Gastrocnemius medialis (tissue), 4 donors: ENCODE data around the gene SRPK2. TPM values are rescaled to one million over a fixed set of nuclear protein-coding genes. Genes with fewer than 3 reads are reported as not detected.

Source experiments
- ATAC-seq, 2 donors: fragments of 150-250 bp; one replicate each; pipeline ENCODE4 v1.9.1; 2016
- DNase-seq, 2 donors: peaks; one replicate each; pipeline ENCODE4 v3.0.0-alpha.2; 2019
- H3K27ac ChIP-seq, 4 donors: fragments of 200-600 bp; sonication (generic); 1 replicate in 1 of 4; 2 replicates in 3 of 4; pipeline ENCODE4 v1.5.1; 2016 to 2018; ENCODE audit warnings: mild to moderate bottlenecking in 2 of 4, moderate library complexity in 1 of 4
- H3K27me3 ChIP-seq, 3 donors: fragments of 200-600 bp; sonication (generic) in 2 of 3; 1 replicate in 1 of 3; 2 replicates in 2 of 3; pipeline versions ENCODE4 v1.5.1 to v1.6.0; 2016 to 2019; ENCODE audit warnings: mild to moderate bottlenecking in 1 of 3, moderate library complexity in 1 of 3
- H3K36me3 ChIP-seq, 2 donors: fragments of 200-600 bp; sonication (generic) in 1 of 2; one replicate each; pipeline ENCODE4 v1.5.1; 2017 to 2018
- H3K4me1 ChIP-seq, 2 donors: fragments of 200-600 bp; sonication (generic) in 1 of 2; one replicate each; pipeline ENCODE4 v1.5.1; 2016 to 2017; ENCODE audit warnings: mild to moderate bottlenecking in 2 of 2
- H3K4me3 ChIP-seq, 4 donors: fragments of 200-600 bp; sonication (generic) in 3 of 4; 1 replicate in 1 of 4; 2 replicates in 3 of 4; pipeline ENCODE4 v1.5.1; 2016 to 2019; ENCODE audit warnings: mild to moderate bottlenecking in 2 of 4
- H3K9me3 ChIP-seq, 3 donors: fragments of 200-600 bp; sonication (generic) in 2 of 3; 1 replicate in 1 of 3; 2 replicates in 2 of 3; pipeline ENCODE4 v1.5.1; 2016 to 2019
- CTCF ChIP-seq, 5 experiments: fragments of 450-650 bp in 3 of 5; fragments of 200-600 bp in 2 of 5; sonication (generic) in 2 of 5; IDR thresholded peaks in 4 of 5; conservative IDR thresholded peaks in 1 of 5; 1 replicate in 4 of 5; 2 replicates in 1 of 5; pipeline ENCODE4 v1.5.1; 2016 to 2019; ENCODE audit warnings: antibody characterized with exemption in 5 of 5, mild to moderate bottlenecking in 3 of 5, moderate library complexity in 3 of 5
- POLR2A ChIP-seq, 2 donors: fragments of 450-650 bp; IDR thresholded peaks; one replicate each; pipeline ENCODE4 v1.6.1; 2017; ENCODE audit warnings: antibody characterized with exemption in 2 of 2, mild to moderate bottlenecking in 2 of 2, moderate library complexity in 2 of 2
- in situ Hi-C, 4 donors: fragments of 200-750 bp; cut with MboI; loops; one replicate each; pipeline versions ENCODE4 v1.15.0 to v1.8.0; 2017; ENCODE audit warnings: low sequenced_read_pairs in 4 of 4
- intact Hi-C: fragments of 100-400 bp; cut with DNase I; formaldehyde crosslinking; loops from one replicate; pipeline ENCODE4 v1.15.1; 2023; ENCODE audit warnings: low total_unique reads
- total RNA-seq, 4 donors: library from RNA; depleted of rRNA; stranded (reverse); fragments of >200 nt; gene quantifications; one replicate each; pipeline versions ENCODE4 v1.1.0 to v1.2.3, GENCODE V29; 2016

The SRPK2 gene
- total RNA-seq, 4 donors from 2014 or later: 18.1 to 49.0 (median 21.3) TPM

- Histone ChIP-seq H3K27me3 (no peaks in the 10 kb centered on the region), H3K9me3 (no peaks in the 10 kb centered on the region), H3K27ac (no peak overlapping the region), H3K36me3 (no peaks in the 10 kb centered on the region), H3K4me1 (peaks cover 22 to 29% of the 10 kb centered on the region in 2 donors), H3K4me3 (no peak overlapping the region)
- DNase-seq (no peak), ATAC-seq (no peak)
- intact Hi-C loops (no loop called here), in situ Hi-C loops (no loop called here)
- no peak for TF ChIP-seq CTCF (IDR thresholded peaks at IDR 0.05 in 4 of 5, conservative IDR thresholded peaks at IDR 0.05 in 1 of 5)
- no peak for TF ChIP-seq POLR2A (IDR thresholded peaks at IDR 0.05)
Measured at GRCh38 chr7:105215182-105215581, 173.5 kb downstream of the SRPK2 start.

GRCh38 chr7:105213611-105214010 is 175.1 kb downstream of the SRPK2 start:
- Histone ChIP-seq H3K27ac (no peak overlapping the region), H3K4me1 (peaks cover 16 to 32% of the 10 kb centered on the region in 2 donors), H3K4me3 (no peak overlapping the region), H3K36me3 (no peaks in the 10 kb centered on the region), H3K27me3 (no peaks in the 10 kb centered on the region), H3K9me3 (no peaks in the 10 kb centered on the region)
- no peak for TF ChIP-seq POLR2A (IDR thresholded peaks at IDR 0.05)
- no peak for TF ChIP-seq CTCF (IDR thresholded peaks at IDR 0.05 in 4 of 5, conservative IDR thresholded peaks at IDR 0.05 in 1 of 5)
- DNase-seq (no peak), ATAC-seq (no peak)
- intact Hi-C loops (no loop called here), in situ Hi-C loops (no loop called here)

GRCh38 chr7:105212212-105212611 is 176.5 kb downstream of the SRPK2 start:
- H3K36me3 ChIP-seq: no peaks in the 10 kb centered on the region
- no peak for DNase-seq
- intact Hi-C loops: no loop called here
- ATAC-seq: no peak
- H3K9me3 ChIP-seq: no peaks in the 10 kb centered on the region
- no peaks in the 10 kb centered on the region for H3K27me3 ChIP-seq
- H3K4me1 ChIP-seq: peaks cover 12 to 25% of the 10 kb centered on the region in 2 donors
- no peak overlapping the region for H3K27ac ChIP-seq
- in situ Hi-C loops: no loop called here
- H3K4me3 ChIP-seq: no peak overlapping the region
- no peak for TF ChIP-seq CTCF (IDR thresholded peaks at IDR 0.05 in 4 of 5, conservative IDR thresholded peaks at IDR 0.05 in 1 of 5)
- TF ChIP-seq POLR2A (IDR thresholded peaks at IDR 0.05): no peak

GRCh38 chr7:105210721-105211205 is 178.0 kb downstream of the SRPK2 start:
- peak; percentile 75 to 78 for ATAC-seq
- intact Hi-C loops (no loop called here), in situ Hi-C loops (no loop called here)
- H3K27me3 ChIP-seq: no peaks in the 10 kb centered on the region
- TF ChIP-seq POLR2A (IDR thresholded peaks at IDR 0.05) (no peak), CTCF (IDR thresholded peaks at IDR 0.05 in 4 of 5, conservative IDR thresholded peaks at IDR 0.05 in 1 of 5) (peak in 1 of 5 experiments; percentile 7)
- H3K36me3 ChIP-seq: no peaks in the 10 kb centered on the region
- H3K9me3 ChIP-seq: no peaks in the 10 kb centered on the region
- H3K4me1 ChIP-seq: peaks cover 5 to 21% of the 10 kb centered on the region in 2 donors
- H3K4me3 ChIP-seq: peak overlapping the region in 2 of 4 donors; percentile 7 to 12
- no peak for DNase-seq
- H3K27ac ChIP-seq: peak overlapping the region in 2 of 4 donors; percentile 28 to 70

GRCh38 chr7:105209870-105210269 is 178.9 kb downstream of the SRPK2 start:
- no peak for DNase-seq
- intact Hi-C loops: no loop called here
- Histone ChIP-seq H3K27me3 (no peaks in the 10 kb centered on the region), H3K36me3 (no peaks in the 10 kb centered on the region), H3K27ac (no peak overlapping the region), H3K4me3 (no peak overlapping the region), H3K4me1 (peaks cover 5 to 21% of the 10 kb centered on the region in 2 donors), H3K9me3 (no peaks in the 10 kb centered on the region)
- in situ Hi-C loops: no loop called here
- TF ChIP-seq POLR2A (IDR thresholded peaks at IDR 0.05) (no peak), CTCF (IDR thresholded peaks at IDR 0.05 in 4 of 5, conservative IDR thresholded peaks at IDR 0.05 in 1 of 5) (no peak)
- ATAC-seq: no peak
